Measurements from ENCODE around the gene TRIP11. TPM values are rescaled to one million over a fixed set of nuclear protein-coding genes. Genes with fewer than 3 reads are reported as not detected.

TRIP11 gene
- total RNA-seq, 1 experiment from 2014 or later: 37.4 TPM

DNA sequence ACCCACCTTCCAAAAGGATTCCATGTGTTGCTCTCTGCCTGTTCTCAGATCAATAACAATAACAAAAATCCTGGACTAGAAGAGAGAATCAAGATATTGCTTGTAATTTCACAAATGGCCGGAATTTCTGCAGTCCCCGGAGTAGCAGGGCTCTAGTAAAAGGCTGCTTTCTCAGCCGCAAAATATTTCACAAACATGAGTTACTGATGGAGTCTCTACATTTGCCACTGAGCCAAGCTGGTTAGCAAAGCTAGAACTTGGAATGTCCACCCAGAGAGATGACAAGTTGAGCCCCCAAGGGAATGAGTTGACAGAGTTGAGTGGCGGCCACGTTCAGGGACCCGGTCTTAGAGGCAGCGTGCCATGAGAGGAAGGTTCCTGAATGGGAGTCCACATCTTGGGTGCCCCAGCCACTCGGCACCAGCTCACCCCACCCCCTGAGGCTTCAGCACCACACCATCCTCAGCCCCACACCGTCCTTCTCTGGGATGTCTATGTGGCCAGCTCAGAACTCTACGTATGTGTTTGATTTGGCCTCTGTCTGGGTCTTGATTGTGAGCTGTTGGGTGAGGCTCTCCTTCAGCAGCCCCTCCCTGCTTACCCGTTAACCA lies 108.3 kb downstream of the TRIP11 start (continued):
- TF ChIP-seq JUND (IDR thresholded peaks at IDR 0.05) (no peak), ELF1 (IDR thresholded peaks at IDR 0.05; ENCODE audit: borderline replicate concordance, low read depth) (no peak), POLR2A (IDR thresholded peaks at IDR 0.05; ENCODE audit: borderline replicate concordance, extremely low read depth, insufficient read depth, insufficient read length) (no peak)

DNA sequence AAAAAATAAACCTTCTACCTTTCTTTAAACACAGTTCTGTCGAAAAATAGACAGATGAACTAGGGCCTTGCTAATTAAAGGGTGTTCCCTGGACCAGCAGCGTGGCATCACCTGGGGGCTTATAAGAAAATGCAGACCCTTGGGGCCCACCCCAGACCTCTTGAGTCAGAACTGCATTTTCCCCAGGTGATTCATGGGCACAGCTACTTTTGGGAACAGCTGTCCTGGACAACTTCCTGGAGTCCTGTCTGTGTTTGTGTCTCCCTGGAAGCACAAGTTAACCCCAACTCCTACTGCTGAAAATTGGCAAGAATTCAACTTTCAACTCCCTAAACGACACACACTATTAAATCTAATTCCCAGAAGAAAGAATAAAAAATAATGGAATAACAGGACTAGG lies 110.2 kb downstream of the TRIP11 start:
- Histone ChIP-seq H3K27ac (ENCODE audit: low read depth, low read length) (no peak overlapping the region), H3K4me1 (ENCODE audit: control insufficient read depth in 1 of 2, insufficient read depth in 2 of 2, low read length in 2 of 2) (no peaks in the 10 kb centered on the region), H3K4me2 (ENCODE audit: low read length) (no peak overlapping the region), H3K9me3 (ENCODE audit: control insufficient read depth in 1 of 2, insufficient read depth in 1 of 2, low read depth in 1 of 2, low read length in 2 of 2) (no peaks in the 10 kb centered on the region), H3K4me3 (replicated peaks in 1 of 2; ENCODE audit: low read depth in 1 of 2, low read length in 2 of 2) (no peak overlapping the region), H4K20me1 (ENCODE audit: insufficient read depth) (no peaks in the 10 kb centered on the region), H3K9ac (ENCODE audit: low read length) (no peak overlapping the region), H3K9me2 (ENCODE audit: insufficient read depth) (no peaks in the 10 kb centered on the region), H3K36me3 (ENCODE audit: control insufficient read depth in 1 of 2, insufficient read depth in 2 of 2, low read length in 2 of 2) (no peaks in the 10 kb centered on the region), H3K27me3 (ENCODE audit: insufficient read depth, low read length) (no peaks in the 10 kb centered on the region), H2AFZ (ENCODE audit: low read depth, low read length, poor library complexity, severe bottlenecking) (no peak overlapping the region), H3K79me2 (ENCODE audit: insufficient read depth, low read length) (no peaks in the 10 kb centered on the region)
- TF ChIP-seq SRF (IDR thresholded peaks at IDR 0.05; ENCODE audit: low read depth): no peak
- TF ChIP-seq, protein P1, sequence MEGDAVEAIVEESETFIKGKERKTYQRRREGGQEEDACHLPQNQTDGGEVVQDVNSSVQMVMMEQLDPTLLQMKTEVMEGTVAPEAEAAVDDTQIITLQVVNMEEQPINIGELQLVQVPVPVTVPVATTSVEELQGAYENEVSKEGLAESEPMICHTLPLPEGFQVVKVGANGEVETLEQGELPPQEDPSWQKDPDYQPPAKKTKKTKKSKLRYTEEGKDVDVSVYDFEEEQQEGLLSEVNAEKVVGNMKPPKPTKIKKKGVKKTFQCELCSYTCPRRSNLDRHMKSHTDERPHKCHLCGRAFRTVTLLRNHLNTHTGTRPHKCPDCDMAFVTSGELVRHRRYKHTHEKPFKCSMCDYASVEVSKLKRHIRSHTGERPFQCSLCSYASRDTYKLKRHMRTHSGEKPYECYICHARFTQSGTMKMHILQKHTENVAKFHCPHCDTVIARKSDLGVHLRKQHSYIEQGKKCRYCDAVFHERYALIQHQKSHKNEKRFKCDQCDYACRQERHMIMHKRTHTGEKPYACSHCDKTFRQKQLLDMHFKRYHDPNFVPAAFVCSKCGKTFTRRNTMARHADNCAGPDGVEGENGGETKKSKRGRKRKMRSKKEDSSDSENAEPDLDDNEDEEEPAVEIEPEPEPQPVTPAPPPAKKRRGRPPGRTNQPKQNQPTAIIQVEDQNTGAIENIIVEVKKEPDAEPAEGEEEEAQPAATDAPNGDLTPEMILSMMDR (IDR thresholded peaks at IDR 0.05 in 2 of 3, conservative IDR thresholded peaks at IDR 0.05 in 1 of 3; ENCODE audit: borderline replicate concordance in 1 of 3, insufficient read depth in 1 of 3, low read depth in 2 of 3, low read length in 2 of 3): no peak
- TF ChIP-seq SIN3A (IDR thresholded peaks at IDR 0.05; ENCODE audit: low read depth): no peak
- no peak for TF ChIP-seq POLR2AphosphoS5 (IDR thresholded peaks at IDR 0.05; ENCODE audit: low read depth, low read length)
- TF ChIP-seq RAD21 (IDR thresholded peaks at IDR 0.05; ENCODE audit: low read depth): no peak
- TF ChIP-seq JUND (IDR thresholded peaks at IDR 0.05): no peak
- TF ChIP-seq, protein P2, sequence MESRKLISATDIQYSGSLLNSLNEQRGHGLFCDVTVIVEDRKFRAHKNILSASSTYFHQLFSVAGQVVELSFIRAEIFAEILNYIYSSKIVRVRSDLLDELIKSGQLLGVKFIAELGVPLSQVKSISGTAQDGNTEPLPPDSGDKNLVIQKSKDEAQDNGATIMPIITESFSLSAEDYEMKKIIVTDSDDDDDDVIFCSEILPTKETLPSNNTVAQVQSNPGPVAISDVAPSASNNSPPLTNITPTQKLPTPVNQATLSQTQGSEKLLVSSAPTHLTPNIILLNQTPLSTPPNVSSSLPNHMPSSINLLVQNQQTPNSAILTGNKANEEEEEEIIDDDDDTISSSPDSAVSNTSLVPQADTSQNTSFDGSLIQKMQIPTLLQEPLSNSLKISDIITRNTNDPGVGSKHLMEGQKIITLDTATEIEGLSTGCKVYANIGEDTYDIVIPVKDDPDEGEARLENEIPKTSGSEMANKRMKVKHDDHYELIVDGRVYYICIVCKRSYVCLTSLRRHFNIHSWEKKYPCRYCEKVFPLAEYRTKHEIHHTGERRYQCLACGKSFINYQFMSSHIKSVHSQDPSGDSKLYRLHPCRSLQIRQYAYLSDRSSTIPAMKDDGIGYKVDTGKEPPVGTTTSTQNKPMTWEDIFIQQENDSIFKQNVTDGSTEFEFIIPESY (IDR thresholded peaks at IDR 0.05; ENCODE audit: extremely low read depth, insufficient replicate concordance, low read length): no peak
- no peak for TF ChIP-seq EGR1 (IDR thresholded peaks at IDR 0.05; ENCODE audit: low read depth)
- TF ChIP-seq, protein P3, sequence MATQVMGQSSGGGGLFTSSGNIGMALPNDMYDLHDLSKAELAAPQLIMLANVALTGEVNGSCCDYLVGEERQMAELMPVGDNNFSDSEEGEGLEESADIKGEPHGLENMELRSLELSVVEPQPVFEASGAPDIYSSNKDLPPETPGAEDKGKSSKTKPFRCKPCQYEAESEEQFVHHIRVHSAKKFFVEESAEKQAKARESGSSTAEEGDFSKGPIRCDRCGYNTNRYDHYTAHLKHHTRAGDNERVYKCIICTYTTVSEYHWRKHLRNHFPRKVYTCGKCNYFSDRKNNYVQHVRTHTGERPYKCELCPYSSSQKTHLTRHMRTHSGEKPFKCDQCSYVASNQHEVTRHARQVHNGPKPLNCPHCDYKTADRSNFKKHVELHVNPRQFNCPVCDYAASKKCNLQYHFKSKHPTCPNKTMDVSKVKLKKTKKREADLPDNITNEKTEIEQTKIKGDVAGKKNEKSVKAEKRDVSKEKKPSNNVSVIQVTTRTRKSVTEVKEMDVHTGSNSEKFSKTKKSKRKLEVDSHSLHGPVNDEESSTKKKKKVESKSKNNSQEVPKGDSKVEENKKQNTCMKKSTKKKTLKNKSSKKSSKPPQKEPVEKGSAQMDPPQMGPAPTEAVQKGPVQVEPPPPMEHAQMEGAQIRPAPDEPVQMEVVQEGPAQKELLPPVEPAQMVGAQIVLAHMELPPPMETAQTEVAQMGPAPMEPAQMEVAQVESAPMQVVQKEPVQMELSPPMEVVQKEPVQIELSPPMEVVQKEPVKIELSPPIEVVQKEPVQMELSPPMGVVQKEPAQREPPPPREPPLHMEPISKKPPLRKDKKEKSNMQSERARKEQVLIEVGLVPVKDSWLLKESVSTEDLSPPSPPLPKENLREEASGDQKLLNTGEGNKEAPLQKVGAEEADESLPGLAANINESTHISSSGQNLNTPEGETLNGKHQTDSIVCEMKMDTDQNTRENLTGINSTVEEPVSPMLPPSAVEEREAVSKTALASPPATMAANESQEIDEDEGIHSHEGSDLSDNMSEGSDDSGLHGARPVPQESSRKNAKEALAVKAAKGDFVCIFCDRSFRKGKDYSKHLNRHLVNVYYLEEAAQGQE (IDR thresholded peaks at IDR 0.05; ENCODE audit: low read depth): no peak
- TF ChIP-seq TCF7L2 (IDR thresholded peaks at IDR 0.05; ENCODE audit: borderline replicate concordance, extremely low read depth, insufficient read depth, insufficient read length): no peak
- TF ChIP-seq ZFX (IDR thresholded peaks at IDR 0.05): no peak
- TF ChIP-seq ZNF274 (IDR thresholded peaks at IDR 0.05; ENCODE audit: low read depth, low read length): no peak
- no peak for TF ChIP-seq SP1 (IDR thresholded peaks at IDR 0.05; ENCODE audit: low read depth)
- TF ChIP-seq, protein P4, sequence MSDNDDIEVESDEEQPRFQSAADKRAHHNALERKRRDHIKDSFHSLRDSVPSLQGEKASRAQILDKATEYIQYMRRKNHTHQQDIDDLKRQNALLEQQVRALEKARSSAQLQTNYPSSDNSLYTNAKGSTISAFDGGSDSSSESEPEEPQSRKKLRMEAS (IDR thresholded peaks at IDR 0.05): no peak
- no peak for TF ChIP-seq EZH2 (IDR thresholded peaks at IDR 0.05)
- TF ChIP-seq FOSL1 (IDR thresholded peaks at IDR 0.05; ENCODE audit: low read depth): no peak
- no peak for TF ChIP-seq POLR2A (IDR thresholded peaks at IDR 0.05; ENCODE audit: borderline replicate concordance, extremely low read depth, insufficient read depth, insufficient read length)
- ATAC-seq (no peak), DNase-seq (ENCODE audit: low read depth, low spot score) (no peak)
- BruUV-seq (replicated peaks): no TSS peak
- POLR2A ChIA-PET: no interaction called here
- RAD21 ChIA-PET (ENCODE audit: low non-redundant PET in 1 of 2, low total read pairs in 2 of 2, uncharacterized antibody in 2 of 2, unreplicated experiment in 2 of 2): no interaction called here
- intact Hi-C loops (cut with micrococcal nuclease): no loop called here
- CTCF ChIA-PET: no interaction called here

All from HCT116 (cell line).